HG03025 (cell line): ENCODE data around the gene TIMM22.
"Not testable (repeated sequence)": the region's sequence is repeated elsewhere in the genome, so short reads cannot be mapped to it uniquely, and the experiment has no call there.

Experiments
- ATAC-seq: cut with Tn5 transposase; IDR thresholded peaks from one replicate; pipeline ENCODE4 v1.9.1; 2021; ENCODE audit warnings: mild to moderate bottlenecking, moderate library complexity; ENCODE audit not compliant: unreplicated experiment, low FRiP score

The TIMM22 gene

GRCh38 chr17:1036171-1036844, 39.4 kb downstream of the TIMM22 start:
- ATAC-seq, result no peak

- ATAC-seq, result no peak
Measured at GRCh38 chr17:1036845-1037237, 39.9 kb downstream of the TIMM22 start.

GRCh38 chr17:1037238-1037879, 40.4 kb downstream of the TIMM22 start:
- no peak for ATAC-seq

GRCh38 chr17:1038459-1039122, 41.7 kb downstream of the TIMM22 start:
- no peak for ATAC-seq

- no peak for ATAC-seq
Measured at GRCh38 chr17:1039123-1039507, 42.2 kb downstream of the TIMM22 start.

GRCh38 chr17:1039511-1040215, 42.7 kb downstream of the TIMM22 start:
- no peak for ATAC-seq

GRCh38 chr17:1040216-1040600, 43.3 kb downstream of the TIMM22 start:
- no peak for ATAC-seq

GRCh38 chr17:1041746-1042145, 44.8 kb downstream of the TIMM22 start:
- ATAC-seq, result no peak

- ATAC-seq, result no peak
Measured at GRCh38 chr17:1042486-1042885, 45.6 kb downstream of the TIMM22 start.

GRCh38 chr17:1043601-1044251, 46.8 kb downstream of the TIMM22 start:
- no peak for ATAC-seq

- ATAC-seq, result not testable (repeated sequence)
Measured at GRCh38 chr17:1044387-1045009, 47.6 kb downstream of the TIMM22 start.

- ATAC-seq, result no peak
Measured at GRCh38 chr17:1045456-1045855, 48.5 kb downstream of the TIMM22 start.

- no peak for ATAC-seq
Measured at GRCh38 chr17:1047177-1047878, 50.4 kb downstream of the TIMM22 start.

GRCh38 chr17:1047879-1048470, 51.0 kb downstream of the TIMM22 start:
- ATAC-seq, result no peak

GRCh38 chr17:1048516-1049115, 51.7 kb downstream of the TIMM22 start:
- ATAC-seq, result not testable (repeated sequence)

- ATAC-seq, result no peak
Measured at GRCh38 chr17:1049446-1050225, 52.7 kb downstream of the TIMM22 start.

GRCh38 chr17:1050246-1050995, 53.5 kb downstream of the TIMM22 start:
- no peak for ATAC-seq
